PFSK-1 (cell line): ENCODE measurements around the gene OPCML.

ENCODE experiments used
- POLR2AphosphoS5 ChIP-seq: IDR thresholded peaks from 2 replicates; pipeline ENCODE4 v1.6.1; 2012; ENCODE audit warnings: low read depth, mild to moderate bottlenecking, control low read depth, low read length, moderate library complexity
- REST ChIP-seq, 2 experiments: IDR thresholded peaks; 2 replicates each; pipeline versions ENCODE4 v1.6.1 to v1.8.0; 2011 to 2012; ENCODE audit warnings: low read depth in 2 of 2, low read length in 2 of 2, control low read depth in 1 of 2, inconsistent platforms in 1 of 2, mild to moderate bottlenecking in 1 of 2, moderate library complexity in 1 of 2; ENCODE audit not compliant: insufficient read depth in 1 of 2
- SIN3A ChIP-seq: IDR thresholded peaks from 2 replicates; pipeline ENCODE4 v1.6.1; 2012; ENCODE audit warnings: mild to moderate bottlenecking, low read length, moderate library complexity, borderline replicate concordance; ENCODE audit not compliant: insufficient read depth
- TAF1 ChIP-seq: IDR thresholded peaks from 2 replicates; pipeline ENCODE4 v1.6.1; 2012; ENCODE audit warnings: low read length, control low read depth, borderline replicate concordance; ENCODE audit not compliant: insufficient read depth

- no peak for TF ChIP-seq REST (IDR thresholded peaks at IDR 0.05; ENCODE audit: insufficient read depth in 1 of 2, low read depth in 2 of 2, low read length in 2 of 2)
- TF ChIP-seq POLR2AphosphoS5 = no peak
- TF ChIP-seq TAF1 = no peak
- no peak for TF ChIP-seq SIN3A
These were observed 571.8 kb downstream of the OPCML start for GRCh38 chr11:132960273-132961078.
